Measurements from ENCODE around the gene RBM23.

GRCh38 chr14:22928237-22929103 is 9.5 kb upstream of the RBM23 start:
- TF ChIP-seq REST (IDR thresholded peaks at IDR 0.05) (no peak), NFE2L2 (conservative IDR thresholded peaks at IDR 0.05; ENCODE audit: low read length) (no peak), EP300 (IDR thresholded peaks at IDR 0.05) (no peak), CEBPB (IDR thresholded peaks at IDR 0.05) (no peak), CTCF (IDR thresholded peaks at IDR 0.05) (no peak), MAFK (IDR thresholded peaks at IDR 0.05; ENCODE audit: partially characterized antibody) (no peak), KDM1A (IDR thresholded peaks at IDR 0.05; ENCODE audit: low read depth) (no peak), SREBF2 (IDR thresholded peaks at IDR 0.05) (no peak), BHLHE40 (IDR thresholded peaks at IDR 0.05; ENCODE audit: low read depth, low read length) (no peak)
